Urinary bladder (tissue), 4 donors: ENCODE measurements around the gene MYO18A. TPM values are rescaled to one million over a fixed set of nuclear protein-coding genes. Genes with fewer than 3 reads are reported as not detected.
"Not testable (repeated sequence)": the region's sequence is repeated elsewhere in the genome, so short reads cannot be mapped to it uniquely, and the experiment has no call there.

Source experiments
- DNase-seq: peaks from one replicate; pipeline ENCODE4 v3.0.0-alpha.2; 2015; ENCODE audit errors: extremely low spot score
- H3K27ac ChIP-seq: one replicate; pipeline ENCODE4 v1.5.1; 2013; ENCODE audit warnings: low read depth, mild to moderate bottlenecking, moderate library complexity
- H3K36me3 ChIP-seq: one replicate; pipeline ENCODE4 v1.6.1; 2013; ENCODE audit warnings: mild to moderate bottlenecking, moderate library complexity; ENCODE audit not compliant: insufficient read depth
- H3K4me1 ChIP-seq: one replicate; pipeline ENCODE4 v1.6.1; 2013; ENCODE audit warnings: mild to moderate bottlenecking, moderate library complexity; ENCODE audit not compliant: insufficient read depth
- H3K4me3 ChIP-seq: one replicate; pipeline ENCODE4 v1.5.1; 2013; ENCODE audit warnings: low read depth, low read length
- WGBS: extraction: QIAGEN DNeasy Blood & Tissue Kit; methylation state at CpG from one replicate; pipeline ENCODE4 v1.1.7; 2013; 5-methylcytosine and 5-hydroxymethylcytosine counted together
- polyA plus RNA-seq: library from polyadenylated mRNA; stranded (reverse); fragments of 200-250 nt; gene quantifications from one replicate; pipeline ENCODE4 v1.2.3, GENCODE V29; 2013
- total RNA-seq: library from RNA; depleted of rRNA; stranded (reverse); fragments of >200 nt; gene quantifications from one replicate; pipeline ENCODE4 v1.2.3, GENCODE V29; 2014
- donor health status: healthy with polysubstance abuse.
- donor health status: healthy.

Gene MYO18A
- total and polyA plus RNA-seq, 2 donors: 30.6 to 33.8 TPM

DNA sequence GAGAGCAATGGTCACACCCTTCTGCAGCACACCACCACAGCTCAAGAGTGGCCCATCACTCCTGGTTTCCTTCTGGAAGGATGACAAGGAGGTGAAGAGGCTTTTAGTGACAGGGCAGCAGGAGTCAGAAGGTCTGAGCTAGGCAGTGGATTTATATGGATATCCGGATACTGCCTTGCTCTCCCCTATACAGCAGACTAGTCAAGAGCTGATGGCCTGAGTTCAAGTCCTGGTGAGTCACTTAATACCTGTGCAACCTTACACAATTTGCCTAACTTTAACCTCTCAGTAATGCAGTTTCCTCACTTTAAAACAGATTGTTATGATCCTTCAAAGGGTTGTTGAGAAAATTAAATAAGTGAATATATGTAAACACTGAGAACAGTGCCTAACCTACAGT, 22.9 kb downstream of the MYO18A start:
- Histone ChIP-seq H3K4me3 (no peak overlapping the region), H3K4me1 (peaks cover 3% of the 10 kb centered on the region), H3K36me3 (no peaks in the 10 kb centered on the region), H3K27ac (no peak overlapping the region)
- no peak for DNase-seq
- WGBS: 96% methylated on average over 1 of the region's 1 CpG

DNA sequence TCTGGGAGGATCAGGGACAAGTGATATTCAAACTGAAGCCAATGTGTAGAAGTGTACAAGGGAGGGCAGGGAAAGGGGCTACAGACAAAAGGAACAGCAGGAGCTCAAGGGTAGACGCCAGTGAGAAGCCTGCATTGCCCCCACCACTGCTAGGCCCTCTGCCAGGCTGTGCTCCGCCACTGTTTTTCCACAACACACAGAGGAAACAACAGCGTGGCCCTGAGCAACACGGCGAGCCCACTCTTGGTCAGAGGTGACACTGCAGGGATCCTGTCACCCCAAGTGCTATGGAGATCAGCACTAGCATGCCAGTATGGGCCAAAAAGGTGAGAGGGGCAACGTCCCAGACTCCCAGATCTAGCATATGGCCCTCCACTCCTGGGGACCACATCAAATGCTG, 23.4 kb downstream of the MYO18A start:
- WGBS: 80% methylated on average over 6 of the region's 6 CpGs
- no peak overlapping the region for H3K4me3 ChIP-seq
- no peak overlapping the region for H3K27ac ChIP-seq
- no peaks in the 10 kb centered on the region for H3K36me3 ChIP-seq
- no peak for DNase-seq
- peaks cover 3% of the 10 kb centered on the region for H3K4me1 ChIP-seq

DNA sequence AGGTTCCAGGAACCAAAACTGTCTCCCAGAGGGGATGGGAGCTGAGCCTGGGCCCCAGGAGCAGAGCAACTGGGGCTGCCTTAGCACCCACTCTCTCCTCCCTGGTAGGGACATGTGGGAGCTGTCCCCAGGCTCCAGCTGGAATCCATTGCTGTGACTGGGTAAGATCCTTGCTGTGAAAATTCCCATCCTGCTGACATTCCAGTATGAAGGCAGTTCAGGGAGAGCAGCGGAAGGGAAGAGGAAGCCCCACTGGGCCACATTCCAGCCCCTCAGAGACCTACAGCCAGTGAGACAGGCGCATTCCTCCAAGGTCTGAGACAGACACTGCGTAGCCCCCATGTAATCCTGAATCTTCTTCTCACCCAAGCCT, 24.2 kb downstream of the MYO18A start:
- Histone ChIP-seq H3K4me1 (peaks cover 3% of the 10 kb centered on the region), H3K27ac (peak overlapping the region; percentile 58), H3K4me3 (no peak overlapping the region), H3K36me3 (no peaks in the 10 kb centered on the region)
- DNase-seq: no peak
- WGBS: 50% methylated on average over 3 of the region's 3 CpGs

DNA sequence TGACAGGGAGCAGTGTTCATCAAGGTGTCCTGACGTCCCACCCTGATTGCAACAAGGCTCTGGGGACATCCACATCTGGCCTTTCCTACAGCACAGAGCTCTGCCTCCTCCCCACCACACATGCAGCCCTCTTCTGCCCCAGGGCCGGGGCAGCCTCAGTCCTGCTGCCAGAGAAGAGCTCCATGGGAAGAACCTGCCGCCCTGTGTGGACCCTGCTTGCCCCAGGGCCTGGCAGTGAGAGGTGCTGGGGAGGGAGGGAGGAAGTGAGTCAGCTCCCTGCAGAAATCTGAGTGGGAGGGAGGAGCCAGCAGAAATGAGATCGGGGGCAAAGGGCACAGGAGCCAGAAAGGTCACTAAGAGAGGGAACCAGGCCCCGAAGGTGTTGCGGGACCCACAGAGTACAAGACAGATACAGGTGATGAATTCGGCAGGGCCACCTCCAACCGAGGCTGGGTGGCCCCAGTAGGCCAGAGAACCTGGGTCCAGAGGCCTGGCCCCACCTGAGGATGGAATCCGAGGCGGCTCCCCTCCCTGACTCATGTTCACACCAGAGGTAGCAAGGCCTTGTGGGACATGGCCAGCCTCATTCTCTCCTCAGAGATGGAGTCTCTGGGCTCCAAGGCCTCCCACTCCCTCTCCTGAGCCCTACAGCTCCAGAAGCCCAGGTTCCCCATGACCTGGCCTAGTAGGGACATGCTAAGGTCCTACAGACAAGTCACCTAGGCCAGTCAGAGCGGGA, 24.8 kb downstream of the MYO18A start:
- WGBS: 65% methylated on average over 11 of the region's 11 CpGs
- Histone ChIP-seq H3K36me3 (no peaks in the 10 kb centered on the region), H3K4me1 (peaks cover 3% of the 10 kb centered on the region), H3K4me3 (no peak overlapping the region), H3K27ac (peak overlapping the region; percentile 58)
- DNase-seq: no peak

DNA sequence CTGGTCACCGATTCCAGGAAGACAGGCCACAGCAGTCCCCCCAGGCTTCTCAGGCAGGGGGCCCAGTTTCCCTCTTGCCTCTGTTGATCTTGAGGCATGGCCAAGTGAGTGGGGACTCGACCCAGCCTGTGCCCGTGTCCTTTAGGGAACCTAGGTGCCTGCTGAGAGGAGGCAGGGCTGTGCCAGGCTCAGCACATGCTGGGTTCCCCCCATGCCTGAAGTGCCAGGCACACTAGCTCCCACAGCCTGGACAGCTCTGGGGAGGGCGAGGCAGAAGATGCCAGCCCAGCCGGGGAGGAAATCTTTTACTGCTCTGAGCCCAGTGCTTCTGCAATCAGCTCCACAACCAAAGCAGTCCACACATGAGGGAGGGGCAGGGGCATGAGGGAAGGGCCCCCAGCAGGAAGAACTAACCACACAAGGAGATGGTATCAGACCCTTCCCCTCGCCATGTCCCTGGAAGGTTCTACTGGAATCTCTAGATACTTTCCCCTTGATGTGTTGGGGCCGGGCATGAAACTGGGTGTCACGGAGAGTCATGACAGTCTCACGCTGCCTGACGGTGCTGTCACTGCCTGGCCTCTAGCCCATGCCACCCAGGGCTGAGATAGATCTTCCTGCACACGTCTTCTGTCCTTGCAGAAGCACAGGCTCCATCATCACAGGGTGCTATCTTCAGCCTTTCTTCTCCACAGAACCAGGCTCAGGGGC, 25.5 kb downstream of the MYO18A start:
- no peaks in the 10 kb centered on the region for H3K36me3 ChIP-seq
- no peak for DNase-seq
- WGBS: 64% methylated on average over 11 of the region's 11 CpGs
- peaks cover 3% of the 10 kb centered on the region for H3K4me1 ChIP-seq
- peak overlapping the region; percentile 57 for H3K27ac ChIP-seq
- H3K4me3 ChIP-seq: no peak overlapping the region

DNA sequence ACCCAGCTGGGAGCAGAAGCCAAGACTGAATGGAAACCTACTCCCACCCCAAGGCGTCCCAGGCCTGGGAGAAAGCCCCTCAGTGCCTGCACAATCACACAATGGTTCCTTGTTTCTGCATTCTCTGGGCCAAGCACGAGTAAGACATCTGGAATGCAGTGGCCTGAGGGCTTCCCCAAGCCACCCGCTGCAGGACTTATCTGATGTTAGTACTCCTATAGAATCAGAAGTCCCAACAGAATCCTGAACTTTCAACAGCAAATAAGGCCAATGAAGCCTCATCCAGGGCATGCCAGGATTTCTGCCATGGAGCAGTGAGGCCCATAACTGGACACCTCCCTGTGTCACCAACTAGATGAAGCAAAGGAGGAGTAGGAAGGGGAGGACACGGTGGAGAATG, 28.6 kb downstream of the MYO18A start:
- H3K4me3 ChIP-seq: no peak overlapping the region
- no peak for DNase-seq
- no peak overlapping the region for H3K27ac ChIP-seq
- no peaks in the 10 kb centered on the region for H3K4me1 ChIP-seq
- H3K36me3 ChIP-seq: no peaks in the 10 kb centered on the region
- 75% methylated on average over 4 of the region's 4 CpGs for WGBS

DNA sequence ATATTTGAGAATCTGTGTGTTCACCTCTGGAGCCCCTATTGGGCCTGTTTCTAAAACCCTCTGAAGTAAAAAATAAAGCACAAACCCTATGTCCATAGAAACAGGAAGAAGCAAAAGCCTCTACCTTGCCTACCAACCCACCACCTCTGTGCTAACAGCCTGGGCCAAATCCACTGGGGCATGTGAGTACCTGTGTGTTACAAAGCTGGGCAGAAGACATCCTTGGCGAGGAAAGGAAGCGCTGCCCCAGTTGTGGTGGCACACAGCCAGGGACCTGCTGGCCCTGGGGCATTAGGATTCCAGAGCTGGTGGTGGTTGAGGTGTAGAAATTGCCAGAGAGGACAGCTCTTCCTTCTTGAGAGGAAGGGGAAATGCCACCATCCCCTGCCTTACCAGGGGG, 30.0 kb downstream of the MYO18A start:
- no peaks in the 10 kb centered on the region for H3K4me1 ChIP-seq

DNA sequence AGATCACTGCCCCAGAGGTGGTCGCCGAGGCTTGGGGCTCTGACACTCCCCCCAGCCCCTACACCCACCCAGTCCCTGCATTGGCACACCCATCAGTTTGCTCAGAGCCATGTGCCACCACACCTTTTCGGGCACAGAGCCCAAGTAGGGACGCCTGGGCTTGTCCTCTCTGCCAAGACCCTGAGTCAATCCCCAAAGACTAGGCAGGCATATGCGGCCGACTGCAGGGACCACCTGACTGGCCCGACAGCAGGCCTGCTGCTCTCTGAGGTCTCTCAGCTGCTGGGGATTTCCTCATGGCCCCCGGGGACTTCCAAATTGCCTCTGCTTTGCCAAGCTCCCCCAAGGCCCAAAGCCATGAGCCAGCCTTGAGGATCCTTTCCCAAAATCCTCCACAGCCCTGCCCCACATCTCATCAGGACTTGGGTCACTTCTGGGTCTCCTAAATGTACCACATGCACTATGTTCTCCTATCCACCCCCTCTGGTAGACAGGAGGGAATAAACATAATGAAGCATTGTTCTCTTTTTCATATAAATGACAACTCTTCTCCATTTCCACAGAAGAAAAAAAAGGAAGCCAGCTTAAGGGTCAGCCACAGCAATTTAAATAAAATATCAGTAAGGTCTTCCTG, 30.6 kb downstream of the MYO18A start:
- Histone ChIP-seq H3K4me3 (peak overlapping the region; percentile 48), H3K36me3 (no peaks in the 10 kb centered on the region), H3K27ac (peak overlapping the region; percentile 83), H3K4me1 (no peaks in the 10 kb centered on the region)
- WGBS: 24% methylated on average over 8 of the region's 8 CpGs
- DNase-seq: no peak

More for the DNA sequence above, 30.0 kb downstream of the MYO18A start:
- H3K27ac ChIP-seq: no peak overlapping the region
- no peak overlapping the region for H3K4me3 ChIP-seq
- H3K36me3 ChIP-seq: no peaks in the 10 kb centered on the region
- 85% methylated on average over 2 of the region's 2 CpGs for WGBS
- no peak for DNase-seq

DNA sequence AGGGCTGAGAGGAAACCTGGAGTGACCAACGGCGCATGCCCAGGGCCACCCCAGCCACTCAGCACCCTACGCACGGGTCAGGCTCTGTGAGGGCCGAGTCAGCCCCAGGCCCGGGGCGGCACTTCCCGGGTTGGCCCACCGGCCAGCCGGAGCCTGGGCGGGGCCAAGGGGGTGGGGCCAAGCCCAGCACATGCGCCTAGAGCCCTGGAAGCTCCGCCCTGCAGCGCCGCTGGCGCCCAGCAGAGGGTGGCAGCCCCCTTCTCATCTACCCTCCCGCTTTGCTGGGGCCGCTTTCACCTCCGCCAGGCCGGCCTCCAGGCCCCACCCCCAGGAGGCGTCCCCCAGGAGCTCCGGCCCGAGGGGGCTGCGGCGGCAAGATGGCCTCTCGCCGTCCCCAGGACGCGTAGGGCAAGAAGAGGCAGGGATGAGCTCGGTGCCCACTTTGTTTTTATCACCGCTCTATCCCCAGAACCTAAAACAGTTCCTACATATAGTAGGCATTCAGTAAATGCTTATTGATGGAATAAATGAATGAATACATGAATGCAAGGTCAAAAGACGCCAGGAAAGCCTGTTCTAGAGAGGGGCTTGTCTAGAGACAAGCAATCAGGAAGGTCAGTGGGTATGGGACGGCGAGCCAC, 31.3 kb downstream of the MYO18A start:
- H3K4me3 ChIP-seq: peak overlapping the region; percentile 48
- peak overlapping the region; percentile 83 for H3K27ac ChIP-seq
- no peaks in the 10 kb centered on the region for H3K4me1 ChIP-seq
- H3K36me3 ChIP-seq: no peaks in the 10 kb centered on the region
- peak; percentile 61 for DNase-seq
- WGBS: 4% methylated on average over 34 of the region's 34 CpGs

DNA sequence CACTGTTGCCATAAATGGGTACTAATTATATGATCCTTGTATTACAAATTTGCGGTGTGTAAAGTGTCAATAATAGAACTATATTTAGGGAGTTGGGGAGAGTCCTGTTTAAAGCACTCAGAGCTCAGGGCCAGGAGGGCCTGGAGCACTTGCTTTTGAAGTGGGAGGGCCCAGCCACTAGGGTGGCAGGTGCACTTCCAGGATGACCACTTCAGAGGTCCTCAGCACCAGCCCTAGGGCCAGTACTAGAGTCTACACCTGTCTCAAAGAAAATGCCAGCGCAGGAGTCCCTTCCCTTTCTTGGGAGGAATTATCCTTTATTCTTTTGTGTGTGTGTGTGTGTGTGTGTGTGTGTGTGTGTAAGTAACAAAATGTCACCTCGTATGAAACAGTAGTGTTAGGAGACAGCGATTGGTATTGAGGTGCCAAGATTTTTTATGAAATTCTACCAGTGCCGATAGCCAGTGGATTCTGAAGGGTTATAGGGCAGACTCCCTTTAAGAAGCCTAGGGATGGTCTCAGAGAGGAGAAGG, 31.9 kb downstream of the MYO18A start:
- WGBS: 40% methylated on average over 5 of the region's 5 CpGs
- H3K36me3 ChIP-seq: no peaks in the 10 kb centered on the region
- peak overlapping the region; percentile 48 for H3K4me3 ChIP-seq
- peak overlapping the region; percentile 11 for H3K27ac ChIP-seq
- no peaks in the 10 kb centered on the region for H3K4me1 ChIP-seq
- no peak for DNase-seq

DNA sequence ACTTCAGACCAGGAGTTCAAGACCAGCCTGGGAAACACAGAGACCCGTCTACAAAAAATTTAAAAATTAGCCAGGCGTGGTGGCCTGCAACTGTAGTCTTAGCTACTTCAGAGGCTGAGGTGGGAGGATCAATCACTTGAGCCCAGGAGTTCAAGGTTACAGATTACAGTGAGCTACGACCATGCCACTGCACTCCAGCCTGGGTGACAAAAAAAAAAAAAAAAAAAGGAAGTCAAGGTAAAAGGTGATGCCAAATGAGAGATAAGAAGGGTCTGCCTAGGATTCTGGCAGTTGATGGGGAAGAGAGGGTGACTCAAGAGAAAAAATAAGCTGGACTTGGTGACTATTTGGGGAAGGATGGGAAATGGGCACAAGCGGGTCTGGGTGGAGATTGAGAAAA, 32.5 kb downstream of the MYO18A start:
- H3K27ac ChIP-seq: no peak overlapping the region
- no peaks in the 10 kb centered on the region for H3K4me1 ChIP-seq
- no peak for DNase-seq
- 90% methylated on average over 4 of the region's 4 CpGs for WGBS
- no peak overlapping the region for H3K4me3 ChIP-seq
- no peaks in the 10 kb centered on the region for H3K36me3 ChIP-seq

DNA sequence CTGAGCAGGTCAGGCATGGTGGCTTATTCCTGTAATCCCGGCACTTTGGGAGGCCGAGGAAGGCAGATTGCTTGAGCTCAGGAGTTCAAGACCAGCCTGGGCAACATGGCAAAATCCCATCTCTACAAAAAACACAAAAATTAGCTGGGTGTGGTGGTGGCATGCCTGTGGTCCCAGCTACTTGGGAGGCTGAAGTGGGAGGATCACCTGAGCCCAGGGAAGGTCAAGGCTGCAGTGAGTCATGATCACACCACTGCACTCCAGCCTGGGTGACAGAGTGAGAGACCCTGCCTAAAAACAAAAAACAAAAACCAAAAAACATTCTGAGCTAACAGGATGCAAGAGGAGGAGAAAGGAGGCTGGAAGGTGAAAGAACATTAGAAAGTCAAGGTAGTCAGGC, 33.0 kb downstream of the MYO18A start:
- not testable (repeated sequence) for DNase-seq, H3K36me3 ChIP-seq, H3K27ac ChIP-seq, H3K4me1 ChIP-seq, H3K4me3 ChIP-seq
- WGBS: 85% methylated on average over 2 of the region's 2 CpGs

DNA sequence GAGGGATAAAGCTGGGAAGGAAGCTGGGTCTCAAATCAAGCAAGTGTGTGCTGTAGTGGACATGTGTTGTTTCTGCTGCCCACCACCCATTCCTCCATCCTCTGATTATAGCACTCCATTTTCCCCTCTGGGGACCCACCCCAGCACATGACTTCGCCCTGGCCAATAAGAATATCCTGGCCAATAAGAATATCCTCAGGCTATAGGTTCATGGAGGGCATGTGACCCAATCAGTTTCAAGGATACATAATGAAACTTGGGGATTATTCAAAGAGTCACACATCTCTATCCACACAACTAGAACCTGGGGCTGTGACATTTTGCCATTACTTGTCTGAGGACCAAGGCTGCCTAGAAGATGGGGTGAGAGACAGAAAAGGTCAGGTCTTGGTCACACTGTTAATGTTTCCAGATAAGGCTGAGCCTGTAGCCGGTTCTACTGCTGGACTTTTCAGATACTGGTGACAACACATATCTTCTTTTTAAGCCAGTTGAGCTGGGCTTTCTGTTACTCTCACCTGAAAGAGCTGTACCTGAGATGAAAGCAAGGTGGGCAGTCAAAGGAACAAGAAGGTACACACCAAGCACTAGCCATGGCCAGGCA, 33.7 kb downstream of the MYO18A start:
- DNase-seq: no peak
- Histone ChIP-seq H3K36me3 (no peaks in the 10 kb centered on the region), H3K4me3 (no peak overlapping the region), H3K4me1 (no peaks in the 10 kb centered on the region), H3K27ac (no peak overlapping the region)
- 73% methylated on average over 2 of the region's 2 CpGs for WGBS
